Uterus (tissue), 4 donors: ENCODE measurements around the gene KLF7. TPM values are rescaled to one million over a fixed set of nuclear protein-coding genes. Genes with fewer than 3 reads are reported as not detected.

Source experiments
- DNase-seq, 2 donors: peaks; one replicate each; pipeline ENCODE4 v3.0.0-alpha.2; 2019 to 2020
- H3K27ac ChIP-seq, 2 donors: fragments of 200-600 bp; sonication (generic); 1 replicate in 1 of 2; 2 replicates in 1 of 2; pipeline ENCODE4 v1.5.1; 2016 to 2018
- H3K27me3 ChIP-seq, 2 donors: fragments of 200-600 bp; sonication (generic); one replicate each; pipeline ENCODE4 v1.5.1; 2018 to 2019; ENCODE audit warnings: control low read depth in 1 of 2
- H3K36me3 ChIP-seq, 2 donors: fragments of 200-600 bp; sonication (generic); one replicate each; pipeline ENCODE4 v1.5.1; 2019; ENCODE audit warnings: control low read depth in 1 of 2
- H3K4me1 ChIP-seq, 2 donors: fragments of 200-600 bp; sonication (generic); one replicate each; pipeline ENCODE4 v1.5.1; 2018 to 2019; ENCODE audit warnings: control low read depth in 1 of 2
- H3K4me3 ChIP-seq, 2 donors: fragments of 200-600 bp; sonication (generic); 1 replicate in 1 of 2; 2 replicates in 1 of 2; pipeline ENCODE4 v1.5.1; 2018 to 2019; ENCODE audit warnings: mild to moderate bottlenecking in 1 of 2
- H3K9me3 ChIP-seq, 2 donors: fragments of 200-600 bp; sonication (generic); one replicate each; pipeline ENCODE4 v1.5.1; 2019; ENCODE audit warnings: control low read depth in 1 of 2
- POLR2A ChIP-seq, 2 donors: fragments of 450-650 bp; IDR thresholded peaks; one replicate each; pipeline ENCODE4 v1.6.1; 2016; ENCODE audit warnings: antibody characterized with exemption in 2 of 2, mild to moderate bottlenecking in 1 of 2, moderate library complexity in 1 of 2
- intact Hi-C: fragments of 100-400 bp; cut with DNase I; formaldehyde crosslinking; loops from one replicate; pipeline ENCODE4 v1.15.1; 2023; ENCODE audit warnings: low total_unique reads
- total RNA-seq, 4 donors: library from RNA; depleted of rRNA in 3 of 4; stranded (reverse); fragments of >200 nt in 3 of 4; gene quantifications; one replicate each; pipeline versions ENCODE4 v1.1.0 to v1.2.4, GENCODE V29; 2014 to 2023
- TF ChIP-seq, protein P1 (sequence below), 4 experiments: fragments of 200-600 bp in 2 of 4; fragments of 450-650 bp in 2 of 4; sonication (generic) in 2 of 4; IDR thresholded peaks; one replicate each; pipeline ENCODE4 v1.5.1; 2016 to 2019; ENCODE audit warnings: antibody characterized with exemption in 4 of 4, mild to moderate bottlenecking in 2 of 4, moderate library complexity in 1 of 4
- donor health status: DM: yes; HTN: yes; CAD: no.

Gene KLF7
- total RNA-seq, 4 donors from 2014 or later: 20.9 to 96.0 (median 39.4) TPM

DNA sequence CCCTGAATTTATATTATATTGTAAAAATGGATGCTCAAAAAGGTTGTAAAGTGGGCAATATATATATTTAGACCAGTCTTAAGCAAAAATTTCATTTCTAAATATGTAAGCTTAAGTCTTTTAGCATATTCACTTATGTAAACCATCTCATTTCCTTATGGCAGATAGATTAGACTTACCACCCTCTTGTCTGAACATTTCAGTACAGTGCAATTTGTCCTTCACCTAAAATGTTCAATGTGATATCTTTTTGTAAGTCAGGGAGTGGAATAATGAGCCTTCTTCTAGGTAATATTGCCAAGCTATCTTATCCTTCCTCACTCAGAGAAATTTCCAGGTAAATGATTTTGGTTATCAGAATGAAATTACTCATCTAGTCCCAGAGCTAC, 92.3 kb downstream of the KLF7 start:
- intact Hi-C loops: no loop called here
- DNase-seq: no peak
- no peaks in the 10 kb centered on the region for H3K9me3 ChIP-seq
- H3K4me1 ChIP-seq: no peaks in the 10 kb centered on the region
- H3K36me3 ChIP-seq: no peaks in the 10 kb centered on the region
- no peaks in the 10 kb centered on the region for H3K27me3 ChIP-seq
- H3K4me3 ChIP-seq: no peak overlapping the region
- no peak overlapping the region for H3K27ac ChIP-seq
- TF ChIP-seq, protein P1, sequence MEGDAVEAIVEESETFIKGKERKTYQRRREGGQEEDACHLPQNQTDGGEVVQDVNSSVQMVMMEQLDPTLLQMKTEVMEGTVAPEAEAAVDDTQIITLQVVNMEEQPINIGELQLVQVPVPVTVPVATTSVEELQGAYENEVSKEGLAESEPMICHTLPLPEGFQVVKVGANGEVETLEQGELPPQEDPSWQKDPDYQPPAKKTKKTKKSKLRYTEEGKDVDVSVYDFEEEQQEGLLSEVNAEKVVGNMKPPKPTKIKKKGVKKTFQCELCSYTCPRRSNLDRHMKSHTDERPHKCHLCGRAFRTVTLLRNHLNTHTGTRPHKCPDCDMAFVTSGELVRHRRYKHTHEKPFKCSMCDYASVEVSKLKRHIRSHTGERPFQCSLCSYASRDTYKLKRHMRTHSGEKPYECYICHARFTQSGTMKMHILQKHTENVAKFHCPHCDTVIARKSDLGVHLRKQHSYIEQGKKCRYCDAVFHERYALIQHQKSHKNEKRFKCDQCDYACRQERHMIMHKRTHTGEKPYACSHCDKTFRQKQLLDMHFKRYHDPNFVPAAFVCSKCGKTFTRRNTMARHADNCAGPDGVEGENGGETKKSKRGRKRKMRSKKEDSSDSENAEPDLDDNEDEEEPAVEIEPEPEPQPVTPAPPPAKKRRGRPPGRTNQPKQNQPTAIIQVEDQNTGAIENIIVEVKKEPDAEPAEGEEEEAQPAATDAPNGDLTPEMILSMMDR (IDR thresholded peaks at IDR 0.05): no peak
- TF ChIP-seq POLR2A (IDR thresholded peaks at IDR 0.05): no peak

DNA sequence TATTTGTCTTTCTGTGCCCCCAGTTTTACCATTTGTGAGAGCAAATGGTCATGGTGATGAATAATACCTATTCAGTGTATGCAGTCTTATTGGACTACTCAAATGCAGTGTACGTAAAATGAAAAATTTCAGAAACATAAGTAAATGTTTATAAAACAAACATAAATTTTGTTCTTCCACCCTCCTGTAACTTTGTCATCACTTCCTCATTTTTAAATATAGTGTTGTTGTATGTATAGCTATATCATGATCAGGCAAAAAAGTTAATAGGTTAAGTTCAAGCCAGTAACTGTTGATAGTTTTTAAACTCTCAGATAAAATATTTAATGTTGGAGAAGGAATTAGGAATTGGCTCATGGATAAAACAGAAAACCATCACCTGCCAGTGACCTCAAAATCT, 93.2 kb downstream of the KLF7 start:
- TF ChIP-seq POLR2A (IDR thresholded peaks at IDR 0.05): no peak
- TF ChIP-seq, protein P1 (IDR thresholded peaks at IDR 0.05): no peak
- Histone ChIP-seq H3K36me3 (no peaks in the 10 kb centered on the region), H3K27ac (no peak overlapping the region), H3K4me3 (no peak overlapping the region), H3K27me3 (no peaks in the 10 kb centered on the region), H3K9me3 (no peaks in the 10 kb centered on the region), H3K4me1 (no peaks in the 10 kb centered on the region)
- intact Hi-C loops: no loop called here
- DNase-seq: no peak

DNA sequence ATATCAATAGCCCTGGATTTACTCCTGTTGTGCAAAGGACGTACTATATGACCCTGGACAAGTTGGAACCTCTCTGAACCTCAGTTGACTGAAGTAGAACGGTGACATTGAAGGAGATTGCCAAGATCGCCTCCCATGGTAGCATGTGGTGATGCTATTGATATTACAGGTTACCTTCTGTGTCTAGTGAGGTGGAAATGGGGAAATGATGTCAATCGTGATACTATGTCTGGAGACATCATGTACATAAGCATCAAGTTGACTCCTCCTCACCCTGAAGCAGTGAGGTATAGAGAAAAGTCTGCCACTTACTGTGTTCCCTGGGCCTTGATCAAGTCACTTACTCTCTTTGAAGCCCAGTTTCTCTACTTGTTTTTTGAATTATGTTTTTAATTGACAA, 93.9 kb downstream of the KLF7 start:
- Histone ChIP-seq H3K9me3 (no peaks in the 10 kb centered on the region), H3K27ac (no peak overlapping the region), H3K36me3 (no peaks in the 10 kb centered on the region), H3K4me3 (no peak overlapping the region), H3K27me3 (no peaks in the 10 kb centered on the region), H3K4me1 (no peaks in the 10 kb centered on the region)
- no peak for DNase-seq
- TF ChIP-seq POLR2A (IDR thresholded peaks at IDR 0.05): no peak
- TF ChIP-seq, protein P1 (IDR thresholded peaks at IDR 0.05): no peak
- intact Hi-C loops: no loop called here

DNA sequence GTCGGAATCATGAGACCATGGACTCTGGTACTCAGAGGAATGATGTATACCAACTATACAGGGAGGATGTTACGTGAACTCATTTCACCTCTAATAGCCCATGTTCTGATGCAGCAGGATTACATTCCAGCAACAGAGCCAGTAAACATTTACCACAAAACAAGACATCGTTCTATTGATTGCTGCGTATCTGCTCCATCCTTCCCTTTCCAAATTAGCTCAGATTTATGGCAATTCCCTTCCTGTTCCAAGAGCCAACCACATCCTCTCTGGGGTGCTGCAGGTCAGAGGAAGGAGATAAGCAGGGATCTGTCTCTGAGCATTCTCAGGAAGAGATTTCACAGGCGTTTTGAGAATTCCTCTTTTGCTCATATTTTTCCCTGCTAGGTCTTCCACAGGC, 98.3 kb downstream of the KLF7 start:
- Histone ChIP-seq H3K9me3 (no peaks in the 10 kb centered on the region), H3K27ac (no peak overlapping the region), H3K36me3 (no peaks in the 10 kb centered on the region), H3K4me3 (no peak overlapping the region), H3K4me1 (no peaks in the 10 kb centered on the region), H3K27me3 (no peaks in the 10 kb centered on the region)
- no peak for DNase-seq
- TF ChIP-seq, protein P1 (IDR thresholded peaks at IDR 0.05): no peak
- no peak for TF ChIP-seq POLR2A (IDR thresholded peaks at IDR 0.05)
- intact Hi-C loops: no loop called here

DNA sequence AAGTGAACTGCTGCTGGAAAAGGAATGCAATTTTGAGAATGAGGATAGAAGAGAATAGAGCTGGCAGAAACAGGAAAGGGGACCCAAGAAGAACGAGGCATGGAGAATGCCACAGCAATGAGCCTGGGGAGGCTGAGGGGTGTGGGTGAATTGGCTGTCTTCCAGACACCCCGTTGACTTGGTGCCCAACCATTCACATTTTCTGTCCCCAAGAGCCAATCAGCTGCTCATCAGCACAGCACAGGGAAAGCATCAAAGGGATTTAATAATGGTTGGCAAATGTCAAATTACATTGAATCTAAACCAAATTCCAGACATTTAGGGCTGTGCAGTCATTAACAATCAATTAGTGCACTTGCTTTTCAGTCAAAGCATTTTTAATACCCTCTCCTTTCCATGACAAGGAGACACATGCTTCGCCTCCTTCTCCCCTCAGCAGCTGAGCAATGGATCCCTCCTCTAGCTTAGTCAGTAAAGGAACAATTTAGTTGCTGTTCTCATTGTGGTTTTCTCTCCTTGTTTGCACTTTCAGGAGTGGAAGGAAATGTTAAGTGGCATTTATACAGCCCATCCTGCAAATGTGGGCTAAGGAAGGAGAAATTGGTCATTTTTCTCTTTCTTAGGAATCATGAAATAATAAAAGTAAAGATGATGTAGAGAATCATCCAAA, 98.8 kb downstream of the KLF7 start:
- intact Hi-C loops: no loop called here
- no peaks in the 10 kb centered on the region for H3K36me3 ChIP-seq
- H3K27me3 ChIP-seq: no peaks in the 10 kb centered on the region
- H3K27ac ChIP-seq: no peak overlapping the region
- TF ChIP-seq POLR2A (IDR thresholded peaks at IDR 0.05): no peak
- TF ChIP-seq, protein P1 (IDR thresholded peaks at IDR 0.05): no peak
- no peaks in the 10 kb centered on the region for H3K9me3 ChIP-seq
- H3K4me3 ChIP-seq: no peak overlapping the region
- no peak for DNase-seq
- H3K4me1 ChIP-seq: no peaks in the 10 kb centered on the region
